ENCODE measurements around the gene ZMIZ1.

The ZMIZ1 gene

DNA sequence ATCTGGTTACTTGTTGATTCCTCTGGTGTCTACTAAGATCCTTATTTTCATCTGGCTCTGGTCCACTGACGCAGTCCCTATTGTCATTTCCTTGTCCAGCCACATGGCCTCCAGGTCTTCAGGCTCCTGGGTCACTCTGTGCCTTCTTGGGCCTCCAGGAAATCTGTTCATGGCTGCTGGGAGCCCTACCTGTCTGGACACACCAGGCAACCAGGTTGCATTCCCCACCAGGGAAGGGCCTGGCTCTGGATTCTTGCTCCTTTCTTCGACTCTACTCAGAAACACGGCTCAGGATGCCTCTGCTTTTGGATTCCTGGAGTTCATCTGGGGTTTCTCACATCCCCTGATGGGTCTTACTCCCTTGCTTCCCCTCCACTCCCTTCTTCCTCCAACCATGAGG lies 270.5 kb downstream of the ZMIZ1 start:
- Histone ChIP-seq H3K27me3 (replicated peaks; ENCODE audit: control insufficient read depth, insufficient read depth, low read length) (no peaks in the 10 kb centered on the region), H3K36me3 (ENCODE audit: control insufficient read depth, insufficient read depth, low read length) (no peaks in the 10 kb centered on the region), H3K4me3 (replicated peaks; ENCODE audit: low read depth, low read length) (no peak overlapping the region)
- no peak for DNase-seq (ENCODE audit: extremely low read depth, insufficient read length)
- TF ChIP-seq CTCF (IDR thresholded peaks at IDR 0.05; ENCODE audit: insufficient read depth, low read length, poor library complexity, severe bottlenecking): no peak

GRCh38 chr10:79340646-79341244 lies 272.0 kb downstream of the ZMIZ1 start:
- TF ChIP-seq CTCF (IDR thresholded peaks at IDR 0.05; ENCODE audit: insufficient read depth, low read length, poor library complexity, severe bottlenecking): no peak
- H3K27me3 ChIP-seq (replicated peaks; ENCODE audit: control insufficient read depth, insufficient read depth, low read length): no peaks in the 10 kb centered on the region
- no peak overlapping the region for H3K4me3 ChIP-seq (replicated peaks; ENCODE audit: low read depth, low read length)
- no peaks in the 10 kb centered on the region for H3K36me3 ChIP-seq (ENCODE audit: control insufficient read depth, insufficient read depth, low read length)
- no peak for DNase-seq (ENCODE audit: extremely low read depth, insufficient read length)

GRCh38 chr10:79342295-79342761 lies 273.6 kb downstream of the ZMIZ1 start:
- TF ChIP-seq CTCF (IDR thresholded peaks at IDR 0.05; ENCODE audit: insufficient read depth, low read length, poor library complexity, severe bottlenecking): no peak
- no peaks in the 10 kb centered on the region for H3K27me3 ChIP-seq (replicated peaks; ENCODE audit: control insufficient read depth, insufficient read depth, low read length)
- H3K36me3 ChIP-seq (ENCODE audit: control insufficient read depth, insufficient read depth, low read length): no peaks in the 10 kb centered on the region
- DNase-seq (ENCODE audit: extremely low read depth, insufficient read length): no peak
- H3K4me3 ChIP-seq (replicated peaks; ENCODE audit: low read depth, low read length): no peak overlapping the region

- DNase-seq (ENCODE audit: extremely low read depth, insufficient read length): no peak
- no peaks in the 10 kb centered on the region for H3K36me3 ChIP-seq (ENCODE audit: control insufficient read depth, insufficient read depth, low read length)
- no peaks in the 10 kb centered on the region for H3K27me3 ChIP-seq (replicated peaks; ENCODE audit: control insufficient read depth, insufficient read depth, low read length)
- TF ChIP-seq CTCF (IDR thresholded peaks at IDR 0.05; ENCODE audit: insufficient read depth, low read length, poor library complexity, severe bottlenecking): no peak
- no peak overlapping the region for H3K4me3 ChIP-seq (replicated peaks; ENCODE audit: low read depth, low read length)
These were observed 274.2 kb downstream of the ZMIZ1 start for GRCh38 chr10:79342811-79343561.

DNA sequence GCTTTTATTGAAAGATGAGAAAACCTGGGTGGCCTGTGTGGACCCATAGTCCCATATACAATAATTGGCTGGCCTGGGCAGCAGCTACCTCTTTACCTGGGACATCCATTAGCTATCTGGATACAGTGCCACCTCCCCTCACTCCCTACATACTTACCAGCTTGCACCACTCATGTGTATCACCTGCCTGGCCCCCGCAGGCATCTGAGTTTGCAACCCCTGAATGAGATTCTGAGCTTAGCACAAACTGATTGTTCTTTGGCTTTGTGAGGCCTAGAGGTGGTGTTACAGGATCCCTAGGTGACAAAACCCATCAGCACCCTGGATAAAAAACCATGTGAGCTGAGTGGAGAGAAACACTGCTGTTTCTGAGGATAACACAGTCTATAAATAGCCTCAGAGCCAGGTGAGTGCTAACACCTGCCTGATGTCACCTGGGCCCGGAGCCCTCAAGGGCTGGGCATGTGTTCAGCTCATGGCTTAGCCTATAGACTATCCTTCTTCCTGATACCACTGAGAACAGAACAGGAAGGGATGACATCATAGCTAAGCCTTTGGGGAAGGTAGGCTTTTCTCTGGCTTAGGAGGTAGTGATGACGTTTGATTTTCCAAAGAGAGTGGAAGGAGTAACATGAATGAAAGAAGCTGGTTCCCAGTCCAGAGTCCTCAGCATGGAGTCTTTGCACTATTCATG lies 275.9 kb downstream of the ZMIZ1 start:
- no peak for TF ChIP-seq CTCF (IDR thresholded peaks at IDR 0.05; ENCODE audit: insufficient read depth, low read length, poor library complexity, severe bottlenecking)
- Histone ChIP-seq H3K4me3 (replicated peaks; ENCODE audit: low read depth, low read length) (no peak overlapping the region), H3K27me3 (replicated peaks; ENCODE audit: control insufficient read depth, insufficient read depth, low read length) (no peaks in the 10 kb centered on the region), H3K36me3 (ENCODE audit: control insufficient read depth, insufficient read depth, low read length) (peaks cover 6% of the 10 kb centered on the region)
- no peak for DNase-seq (ENCODE audit: extremely low read depth, insufficient read length)
